Activated CD8-positive, alpha-beta memory T cell treated with anti-CD3 and anti-CD28 coated beads for 4 hours (primary cell): Measurements from ENCODE around the gene MUCL3.
"Not testable (repeated sequence)": the region's sequence is repeated elsewhere in the genome, so short reads cannot be mapped to it uniquely, and the experiment has no call there.

Source experiments
- DNase-seq, 2 donors: peaks; one replicate each; pipeline ENCODE4 v3.0.0-alpha.2; 2020; ENCODE audit warnings: low read depth in 2 of 2

MUCL3 gene

GRCh38 chr6:30983439-30983838, 42.7 kb downstream of the MUCL3 start, which contains the start of gene MUC21:
TSS of gene MUC21 (plus strand) at chr6:30983718. CDS start at chr6:30983959, 241 bp downstream.
- no peak for DNase-seq

GRCh38 chr6:30985490-30985889, 44.7 kb downstream of the MUCL3 start:
- DNase-seq, result no peak

GRCh38 chr6:30987304-30987703, 46.5 kb downstream of the MUCL3 start:
- DNase-seq, result no peak

GRCh38 chr6:30988209-30988825, 47.5 kb downstream of the MUCL3 start:
- DNase-seq, result no peak

GRCh38 chr6:30990422-30991086, 49.8 kb downstream of the MUCL3 start:
- no peak for DNase-seq

- DNase-seq, result no peak
These were observed 51.1 kb downstream of the MUCL3 start for GRCh38 chr6:30991891-30992290.

- no peak for DNase-seq
These were observed 56.5 kb downstream of the MUCL3 start for GRCh38 chr6:30997301-30997700.

GRCh38 chr6:30998785-30999184, 58.0 kb downstream of the MUCL3 start:
- DNase-seq, result no peak

GRCh38 chr6:31000067-31000860, 59.5 kb downstream of the MUCL3 start:
- DNase-seq, result not testable (repeated sequence)

GRCh38 chr6:31001281-31001888, 60.6 kb downstream of the MUCL3 start:
- DNase-seq, result no peak

- DNase-seq, result no peak
These were observed 61.7 kb downstream of the MUCL3 start for GRCh38 chr6:31002471-31002870.
